Vagina (tissue), 2 donors: ENCODE measurements around the gene NABP2. TPM values are rescaled to one million over a fixed set of nuclear protein-coding genes. Genes with fewer than 3 reads are reported as not detected.
"Not testable (repeated sequence)": the region's sequence is repeated elsewhere in the genome, so short reads cannot be mapped to it uniquely, and the experiment has no call there.

Experiments
- DNase-seq, 2 donors: peaks; one replicate each; pipeline ENCODE4 v3.0.0-alpha.2; 2017; ENCODE audit errors: extremely low spot score in 2 of 2
- H3K27ac ChIP-seq: fragments of 200-600 bp; sonication (generic); one replicate; pipeline ENCODE4 v1.5.1; 2019
- H3K27me3 ChIP-seq: fragments of 200-600 bp; sonication (generic); one replicate; pipeline ENCODE4 v1.5.1; 2019
- H3K36me3 ChIP-seq, 2 donors: fragments of 200-600 bp; sonication (generic); one replicate each; pipeline ENCODE4 v1.5.1; 2017 to 2019
- H3K4me1 ChIP-seq: fragments of 200-600 bp; sonication (generic); one replicate; pipeline ENCODE4 v1.5.1; 2019
- H3K4me3 ChIP-seq, 2 donors: fragments of 200-600 bp; sonication (generic); 1 replicate in 1 of 2; 2 replicates in 1 of 2; pipeline ENCODE4 v1.5.1; 2016 to 2019
- H3K9me3 ChIP-seq: fragments of 200-600 bp; sonication (generic); one replicate; pipeline ENCODE4 v1.5.1; 2019
- POLR2A ChIP-seq, 2 donors: fragments of 450-650 bp; IDR thresholded peaks; one replicate each; pipeline ENCODE4 v1.6.1; 2017; ENCODE audit warnings: antibody characterized with exemption in 2 of 2, mild to moderate bottlenecking in 2 of 2, moderate library complexity in 2 of 2
- POLR2AphosphoS5 ChIP-seq, 2 donors: sonication (generic); formaldehyde crosslinking; IDR thresholded peaks; one replicate each; pipeline ENCODE4 v1.9.0; 2017; ENCODE audit warnings: antibody characterized with exemption in 2 of 2, mild to moderate bottlenecking in 2 of 2, low read depth in 1 of 2; ENCODE audit not compliant: insufficient read depth in 1 of 2
- intact Hi-C: fragments of 100-400 bp; cut with DNase I; formaldehyde crosslinking; loops from one replicate; pipeline ENCODE4 v1.15.1; 2023
- total RNA-seq: library from RNA; depleted of rRNA; stranded (reverse); fragments of >200 nt; gene quantifications from one replicate; pipeline ENCODE4 v1.2.3, GENCODE V29; 2016
- TF ChIP-seq, protein P1 (sequence below), 3 experiments: fragments of 450-650 bp in 2 of 3; fragments of 200-600 bp in 1 of 3; sonication (generic) in 1 of 3; IDR thresholded peaks; one replicate each; pipeline ENCODE4 v1.5.1; 2017 to 2019; ENCODE audit warnings: antibody characterized with exemption in 3 of 3, mild to moderate bottlenecking in 2 of 3, moderate library complexity in 2 of 3

Gene NABP2
- total RNA-seq, 1 donor from 2014 or later, result 20.4 TPM

DNA sequence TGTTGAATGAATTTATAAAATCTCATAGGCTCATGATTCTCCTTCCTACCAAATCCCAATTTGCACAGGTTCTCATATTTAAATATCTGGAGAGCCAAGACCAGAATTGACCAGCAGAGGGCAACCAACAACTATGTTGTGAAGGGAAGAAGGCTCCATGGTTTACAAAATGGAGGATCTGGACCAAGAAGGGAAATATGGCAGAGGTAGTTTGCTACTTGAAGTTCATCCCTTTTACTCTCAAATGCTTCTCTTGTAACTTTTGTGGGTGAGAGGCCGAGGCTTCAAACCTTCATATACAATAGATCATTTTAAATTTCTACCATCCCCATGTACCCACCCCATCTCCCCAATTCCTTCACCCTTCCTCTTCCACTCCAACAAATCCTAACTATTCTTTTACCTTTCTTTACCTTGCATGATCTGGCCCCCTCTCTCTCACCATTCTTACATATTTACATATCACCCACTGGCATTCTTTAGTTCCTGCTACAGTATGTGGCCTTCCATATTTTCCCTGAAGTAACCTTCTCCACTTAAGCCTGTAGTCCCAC, 31.0 kb upstream of the NABP2 start:
- TF ChIP-seq, protein P1, sequence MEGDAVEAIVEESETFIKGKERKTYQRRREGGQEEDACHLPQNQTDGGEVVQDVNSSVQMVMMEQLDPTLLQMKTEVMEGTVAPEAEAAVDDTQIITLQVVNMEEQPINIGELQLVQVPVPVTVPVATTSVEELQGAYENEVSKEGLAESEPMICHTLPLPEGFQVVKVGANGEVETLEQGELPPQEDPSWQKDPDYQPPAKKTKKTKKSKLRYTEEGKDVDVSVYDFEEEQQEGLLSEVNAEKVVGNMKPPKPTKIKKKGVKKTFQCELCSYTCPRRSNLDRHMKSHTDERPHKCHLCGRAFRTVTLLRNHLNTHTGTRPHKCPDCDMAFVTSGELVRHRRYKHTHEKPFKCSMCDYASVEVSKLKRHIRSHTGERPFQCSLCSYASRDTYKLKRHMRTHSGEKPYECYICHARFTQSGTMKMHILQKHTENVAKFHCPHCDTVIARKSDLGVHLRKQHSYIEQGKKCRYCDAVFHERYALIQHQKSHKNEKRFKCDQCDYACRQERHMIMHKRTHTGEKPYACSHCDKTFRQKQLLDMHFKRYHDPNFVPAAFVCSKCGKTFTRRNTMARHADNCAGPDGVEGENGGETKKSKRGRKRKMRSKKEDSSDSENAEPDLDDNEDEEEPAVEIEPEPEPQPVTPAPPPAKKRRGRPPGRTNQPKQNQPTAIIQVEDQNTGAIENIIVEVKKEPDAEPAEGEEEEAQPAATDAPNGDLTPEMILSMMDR (IDR thresholded peaks at IDR 0.05), result peak; percentile 51 to 82 (median 51)
- no peak for TF ChIP-seq POLR2A (IDR thresholded peaks at IDR 0.05)
- TF ChIP-seq POLR2AphosphoS5 (IDR thresholded peaks at IDR 0.05; ENCODE audit: insufficient read depth in 1 of 2, low read depth in 1 of 2), result peak in 1 of 2 donors; percentile 85
- intact Hi-C loops, result loop anchor here (2.0 kb wide), 1 partner anchor 32 kb away; the partner anchor contains the start of gene NABP2
- Histone ChIP-seq H3K4me3 (no peak overlapping the region), H3K27ac (no peak overlapping the region), H3K4me1 (peaks cover 16% of the 10 kb centered on the region), H3K27me3 (no peaks in the 10 kb centered on the region), H3K36me3 (no peaks in the 10 kb centered on the region), H3K9me3 (no peaks in the 10 kb centered on the region)
- no peak for DNase-seq

DNA sequence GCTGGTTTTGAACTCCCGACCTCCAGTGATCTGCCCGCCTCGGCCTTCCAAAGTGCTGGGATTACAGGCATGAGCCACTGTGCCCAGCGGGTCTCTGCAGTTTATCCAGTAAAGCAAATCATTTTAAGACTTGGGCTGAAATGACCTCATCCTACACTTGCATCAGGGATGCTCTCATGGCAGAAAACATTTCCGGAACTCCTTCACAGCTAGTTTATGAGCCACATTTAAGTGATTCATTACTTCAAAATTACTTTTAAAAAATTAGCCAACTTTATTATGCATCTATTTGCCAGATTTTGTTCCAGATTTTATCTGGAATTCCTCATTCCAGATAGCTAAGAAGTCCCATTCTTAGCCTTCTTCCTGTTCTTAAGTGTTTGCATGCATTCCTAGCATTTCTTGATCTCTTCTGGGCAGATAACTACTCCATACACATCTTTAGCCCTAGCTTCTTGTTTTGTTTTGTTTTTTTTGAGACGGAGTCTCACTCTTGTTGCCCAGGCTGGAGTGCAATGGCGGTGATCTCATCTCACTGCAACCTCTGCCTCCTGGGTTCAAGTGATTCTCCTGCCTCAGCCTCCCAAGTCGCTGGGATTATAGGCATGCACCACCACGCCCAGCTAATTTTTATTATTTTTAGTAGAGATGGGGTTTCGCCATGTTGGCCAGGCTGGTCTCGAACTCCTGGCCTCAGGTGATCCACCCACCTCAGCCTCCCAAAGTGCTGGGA, 27.2 kb upstream of the NABP2 start:
- H3K9me3 ChIP-seq, intact Hi-C loops, H3K27ac ChIP-seq, H3K4me1 ChIP-seq, DNase-seq, H3K4me3 ChIP-seq, H3K36me3 ChIP-seq, H3K27me3 ChIP-seq: not testable (repeated sequence)

DNA sequence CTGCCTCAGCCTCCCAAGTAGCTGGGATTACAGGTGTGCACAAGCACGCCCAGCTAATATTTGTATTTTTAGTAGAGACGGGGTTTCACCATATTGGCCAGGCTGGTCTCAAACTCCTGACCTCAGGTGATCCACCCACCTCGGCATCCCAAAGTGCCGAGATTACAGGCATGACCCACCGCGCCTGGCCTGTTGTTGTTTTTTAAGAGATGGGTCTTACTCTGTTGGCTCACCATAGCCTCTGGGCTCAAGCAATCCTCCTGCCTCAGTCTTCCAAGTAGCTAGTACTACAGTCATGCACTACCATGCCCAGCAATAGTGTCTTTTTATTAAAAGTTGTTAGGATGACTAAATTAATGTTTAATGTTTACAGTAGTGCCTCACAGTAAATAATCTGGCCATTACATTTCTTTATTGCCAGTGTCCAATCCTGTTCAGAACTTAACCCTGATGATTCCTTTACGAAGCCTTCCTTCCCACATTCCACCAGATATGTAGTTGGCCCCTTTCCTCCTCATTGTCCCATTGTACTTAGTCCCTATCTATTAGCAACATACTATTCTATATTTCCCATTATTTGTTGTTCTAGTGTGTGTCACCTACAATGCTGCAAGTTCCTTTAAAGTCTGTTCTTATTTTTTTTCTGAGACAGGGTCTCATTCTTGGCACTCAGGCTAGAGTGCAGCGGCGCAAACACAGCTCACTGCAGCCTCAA, 26.1 kb upstream of the NABP2 start:
- DNase-seq, result no peak
- intact Hi-C loops, result no loop called here
- Histone ChIP-seq H3K4me1 (no peaks in the 10 kb centered on the region), H3K36me3 (no peaks in the 10 kb centered on the region), H3K4me3 (no peak overlapping the region), H3K27ac (no peak overlapping the region), H3K9me3 (no peaks in the 10 kb centered on the region), H3K27me3 (no peaks in the 10 kb centered on the region)
- no peak for TF ChIP-seq POLR2A (IDR thresholded peaks at IDR 0.05)
- TF ChIP-seq, protein P1 (IDR thresholded peaks at IDR 0.05), result no peak
- no peak for TF ChIP-seq POLR2AphosphoS5 (IDR thresholded peaks at IDR 0.05; ENCODE audit: insufficient read depth in 1 of 2, low read depth in 1 of 2)

DNA sequence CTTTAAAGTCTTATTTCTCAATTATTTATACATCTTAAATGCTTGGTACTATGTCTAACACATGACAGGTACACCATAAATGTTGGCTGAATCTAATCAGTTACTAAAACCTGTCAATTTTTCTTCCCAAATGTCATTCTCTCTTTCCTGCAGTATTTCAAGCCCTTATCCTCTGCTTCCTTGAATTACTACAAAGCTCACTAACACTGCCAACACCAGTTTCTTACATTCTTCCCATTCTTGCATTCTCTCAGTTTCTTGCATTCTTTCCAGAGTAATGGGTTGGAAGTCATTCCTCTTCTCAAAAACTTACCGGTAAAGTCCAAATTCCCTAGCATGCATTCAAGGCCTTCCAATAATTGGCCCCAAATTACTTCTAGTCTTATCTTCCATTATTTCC, 25.3 kb upstream of the NABP2 start:
- no peak for DNase-seq
- Histone ChIP-seq H3K36me3 (no peaks in the 10 kb centered on the region), H3K4me1 (no peaks in the 10 kb centered on the region), H3K27me3 (no peaks in the 10 kb centered on the region), H3K9me3 (no peaks in the 10 kb centered on the region), H3K4me3 (no peak overlapping the region), H3K27ac (no peak overlapping the region)
- no peak for TF ChIP-seq POLR2A (IDR thresholded peaks at IDR 0.05)
- TF ChIP-seq POLR2AphosphoS5 (IDR thresholded peaks at IDR 0.05; ENCODE audit: insufficient read depth in 1 of 2, low read depth in 1 of 2), result no peak
- intact Hi-C loops, result no loop called here

DNA sequence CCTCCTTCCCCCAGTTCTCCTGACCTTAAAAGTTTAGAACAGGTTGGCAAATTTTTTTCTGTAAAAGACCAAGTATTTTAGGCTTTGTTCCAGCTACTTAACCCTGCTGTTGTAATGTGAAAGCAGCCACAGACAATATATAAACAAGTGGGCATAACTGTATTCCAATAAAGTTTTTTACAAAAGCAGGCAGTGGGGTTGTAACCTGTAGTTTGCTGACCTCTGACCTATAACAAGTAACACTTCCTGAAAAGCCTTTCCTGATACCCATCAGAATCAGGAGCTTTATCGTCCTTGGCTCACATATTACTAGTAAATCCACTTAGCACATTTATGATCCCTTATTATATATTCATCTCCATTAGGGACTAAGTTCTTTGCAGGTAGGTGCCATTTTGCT, 21.8 kb upstream of the NABP2 start:
- no peaks in the 10 kb centered on the region for H3K27me3 ChIP-seq
- intact Hi-C loops, result no loop called here
- peaks cover 0 to 21% of the 10 kb centered on the region in 2 donors for H3K36me3 ChIP-seq
- no peak for DNase-seq
- TF ChIP-seq POLR2AphosphoS5 (IDR thresholded peaks at IDR 0.05; ENCODE audit: insufficient read depth in 1 of 2, low read depth in 1 of 2), result no peak
- no peak overlapping the region for H3K27ac ChIP-seq
- no peak overlapping the region for H3K4me3 ChIP-seq
- H3K4me1 ChIP-seq, result no peaks in the 10 kb centered on the region
- no peaks in the 10 kb centered on the region for H3K9me3 ChIP-seq

DNA sequence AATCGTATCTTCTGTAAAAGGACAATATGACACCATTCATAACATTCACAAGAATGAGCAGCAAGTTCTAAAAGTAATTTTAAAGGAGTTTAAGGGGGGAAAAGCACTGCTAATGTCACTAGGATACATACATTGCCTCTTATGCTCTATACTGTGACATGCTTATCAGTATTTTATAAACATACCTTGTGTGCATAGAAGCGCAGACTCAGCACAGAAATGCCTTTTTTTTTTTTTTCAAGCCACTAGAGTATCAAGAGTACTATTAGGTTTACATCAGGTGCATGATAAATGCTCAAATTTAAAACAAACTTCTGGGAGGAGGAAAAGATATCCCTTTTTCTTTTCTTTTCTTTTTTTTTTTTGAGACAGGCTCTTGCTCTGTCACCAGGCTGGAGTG, 21.3 kb upstream of the NABP2 start:
- DNase-seq, result no peak
- Histone ChIP-seq H3K27me3 (no peaks in the 10 kb centered on the region), H3K4me3 (no peak overlapping the region), H3K4me1 (no peaks in the 10 kb centered on the region), H3K27ac (no peak overlapping the region), H3K9me3 (no peaks in the 10 kb centered on the region), H3K36me3 (peaks cover 0 to 25% of the 10 kb centered on the region in 2 donors)
- intact Hi-C loops, result no loop called here
- TF ChIP-seq, protein P1 (IDR thresholded peaks at IDR 0.05), result no peak
- TF ChIP-seq POLR2AphosphoS5 (IDR thresholded peaks at IDR 0.05; ENCODE audit: insufficient read depth in 1 of 2, low read depth in 1 of 2) (no peak), POLR2A (IDR thresholded peaks at IDR 0.05) (no peak)
